Ovary (tissue), 9 donors: ENCODE measurements around the gene SLC39A11. TPM values are rescaled to one million over a fixed set of nuclear protein-coding genes. Genes with fewer than 3 reads are reported as not detected.

ENCODE experiments used
- DNase-seq, 5 donors: peaks; one replicate each; pipeline ENCODE4 v3.0.0-alpha.2; 2019 to 2020
- H3K27ac ChIP-seq, 2 donors: fragments of 200-600 bp; one replicate each; pipeline versions ENCODE4 v1.5.1 to v1.8.0; 2019 to 2022
- H3K27me3 ChIP-seq: fragments of 200-600 bp; one replicate; pipeline ENCODE4 v1.8.0; 2022
- H3K36me3 ChIP-seq: fragments of 200-600 bp; sonication (generic); one replicate; pipeline ENCODE4 v1.5.1; 2019
- H3K4me1 ChIP-seq: one replicate; pipeline ENCODE4 v1.8.1; 2013; ENCODE audit warnings: mild to moderate bottlenecking, moderate library complexity; ENCODE audit not compliant: insufficient read depth
- H3K4me3 ChIP-seq: fragments of 200-600 bp; sonication (generic); one replicate; pipeline ENCODE4 v1.5.1; 2017
- H3K9me3 ChIP-seq, 2 donors: fragments of 200-600 bp in 1 of 2; sonication (generic) in 1 of 2; one replicate each; pipeline versions ENCODE4 v1.5.1 to v1.8.1; 2013 to 2019; ENCODE audit warnings: mild to moderate bottlenecking in 1 of 2, moderate library complexity in 1 of 2
- EP300 ChIP-seq: sonication (generic); formaldehyde crosslinking; IDR thresholded peaks from one replicate; pipeline ENCODE4 v1.6.1; 2017; ENCODE audit warnings: antibody characterized with exemption
- POLR2A ChIP-seq: fragments of 450-650 bp; IDR thresholded peaks from one replicate; pipeline ENCODE4 v1.6.1; 2017; ENCODE audit warnings: antibody characterized with exemption, mild to moderate bottlenecking, moderate library complexity
- WGBS, 3 donors: extraction: QIAGEN DNeasy Blood & Tissue Kit in 1 of 3; methylation state at CpG; one replicate each; pipeline versions ENCODE4 v1.1.5 to v1.1.7; 2013 to 2017; 5-methylcytosine and 5-hydroxymethylcytosine counted together
- intact Hi-C, 4 donors: fragments of 100-400 bp; cut with DNase I; formaldehyde crosslinking; loops; one replicate each; pipeline versions ENCODE4 v1.11.0 to v1.15.1; 2022 to 2023
- polyA plus RNA-seq, 2 donors: library from polyadenylated mRNA; stranded (reverse); fragments of 200-250 nt in 1 of 2; fragments of 350-450 nt in 1 of 2; fragmentation: Illumina TruSeq in 1 of 2; extraction: RNeasy Lipid Tissue Mini Kit (QIAGEN cat#74804) in 1 of 2; gene quantifications; one replicate each; pipeline ENCODE4 v1.2.3, GENCODE V29; 2013 to 2014
- total RNA-seq, 7 donors: library from RNA; depleted of rRNA in 2 of 7; stranded (reverse); fragments of >200 nt in 2 of 7; fragmentation: NEBNext Ultra II Directional in 3 of 7; extraction: Animal tissue kit (Norgen Biotek cat#: 25700) in 3 of 7; gene quantifications; one replicate each; pipeline versions ENCODE4 v1.1.0 to v1.2.4, GENCODE V29; 2016 to 2023
- TF ChIP-seq, protein P1 (sequence below), 3 donors: fragments of 450-650 bp in 2 of 3; fragments of 200-600 bp in 1 of 3; IDR thresholded peaks; one replicate each; pipeline versions ENCODE4 v1.5.1 to v1.8.0; 2016 to 2022; ENCODE audit warnings: antibody characterized with exemption in 3 of 3, mild to moderate bottlenecking in 1 of 3
- donor health status: DM: no; HTN: no; CAD: no; lungs with moderate emphysema.
- donor health status: DM: no; HTN: no; CAD: no.
- donor health status: Bipolar disorder and iron deficiency.
- donor health status: DM: yes; HTN: yes; CAD: no.
- donor health status: DM: no; HTN: no; CAD: no.
- donor health status: DM: yes; HTN: yes; CAD: no.

Gene SLC39A11
- total and polyA plus RNA-seq, 9 donors = 4.0 to 21.2 (median 10.1) TPM

DNA sequence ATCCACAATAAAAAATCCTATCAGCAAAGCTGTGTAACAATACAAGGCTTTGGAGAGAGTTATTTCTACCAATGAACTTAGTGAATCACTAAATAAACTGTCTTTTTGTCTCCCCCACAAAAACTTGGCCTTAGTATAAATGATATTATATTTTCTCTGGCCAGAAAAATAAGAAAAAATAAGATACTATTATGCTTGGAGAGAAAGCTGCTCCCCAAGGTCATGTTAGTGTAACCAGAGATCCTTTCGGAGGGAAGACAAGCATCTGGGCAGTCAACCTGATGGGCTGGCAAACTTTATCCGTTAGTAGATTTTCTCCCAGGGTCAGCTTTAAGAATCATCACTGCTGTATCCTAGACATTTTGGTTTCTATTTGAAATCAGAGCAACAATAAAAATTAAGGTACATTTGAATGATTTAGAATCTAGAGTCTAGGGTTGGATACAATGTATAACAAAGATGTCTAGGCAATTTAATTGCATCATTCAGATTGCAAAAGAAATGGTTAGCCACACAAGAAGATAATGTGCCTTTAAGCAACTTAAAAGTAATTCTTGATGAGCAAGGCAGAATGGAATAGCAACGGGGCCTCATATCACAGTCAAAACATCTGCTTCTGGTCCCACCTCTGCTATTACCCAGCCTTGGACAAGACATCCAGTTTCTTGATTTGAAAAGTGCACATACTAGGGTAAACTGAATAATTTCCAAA, 280.4 kb downstream of the SLC39A11 start:
- Histone ChIP-seq H3K4me3 (no peak overlapping the region), H3K27ac (no peak overlapping the region), H3K27me3 (no peaks in the 10 kb centered on the region), H3K36me3 (no peaks in the 10 kb centered on the region), H3K4me1 (no peaks in the 10 kb centered on the region), H3K9me3 (peaks cover 0 to 4% of the 10 kb centered on the region in 2 donors)
- TF ChIP-seq EP300 (no peak), POLR2A (no peak)
- TF ChIP-seq, protein P1, sequence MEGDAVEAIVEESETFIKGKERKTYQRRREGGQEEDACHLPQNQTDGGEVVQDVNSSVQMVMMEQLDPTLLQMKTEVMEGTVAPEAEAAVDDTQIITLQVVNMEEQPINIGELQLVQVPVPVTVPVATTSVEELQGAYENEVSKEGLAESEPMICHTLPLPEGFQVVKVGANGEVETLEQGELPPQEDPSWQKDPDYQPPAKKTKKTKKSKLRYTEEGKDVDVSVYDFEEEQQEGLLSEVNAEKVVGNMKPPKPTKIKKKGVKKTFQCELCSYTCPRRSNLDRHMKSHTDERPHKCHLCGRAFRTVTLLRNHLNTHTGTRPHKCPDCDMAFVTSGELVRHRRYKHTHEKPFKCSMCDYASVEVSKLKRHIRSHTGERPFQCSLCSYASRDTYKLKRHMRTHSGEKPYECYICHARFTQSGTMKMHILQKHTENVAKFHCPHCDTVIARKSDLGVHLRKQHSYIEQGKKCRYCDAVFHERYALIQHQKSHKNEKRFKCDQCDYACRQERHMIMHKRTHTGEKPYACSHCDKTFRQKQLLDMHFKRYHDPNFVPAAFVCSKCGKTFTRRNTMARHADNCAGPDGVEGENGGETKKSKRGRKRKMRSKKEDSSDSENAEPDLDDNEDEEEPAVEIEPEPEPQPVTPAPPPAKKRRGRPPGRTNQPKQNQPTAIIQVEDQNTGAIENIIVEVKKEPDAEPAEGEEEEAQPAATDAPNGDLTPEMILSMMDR (IDR thresholded peaks at IDR 0.05) = no peak
- DNase-seq = no peak
- intact Hi-C loops = no loop called here
- WGBS, 3 donors = 21 to 38% (median 22%) methylated on average over 3 of the region's 3 CpGs

DNA sequence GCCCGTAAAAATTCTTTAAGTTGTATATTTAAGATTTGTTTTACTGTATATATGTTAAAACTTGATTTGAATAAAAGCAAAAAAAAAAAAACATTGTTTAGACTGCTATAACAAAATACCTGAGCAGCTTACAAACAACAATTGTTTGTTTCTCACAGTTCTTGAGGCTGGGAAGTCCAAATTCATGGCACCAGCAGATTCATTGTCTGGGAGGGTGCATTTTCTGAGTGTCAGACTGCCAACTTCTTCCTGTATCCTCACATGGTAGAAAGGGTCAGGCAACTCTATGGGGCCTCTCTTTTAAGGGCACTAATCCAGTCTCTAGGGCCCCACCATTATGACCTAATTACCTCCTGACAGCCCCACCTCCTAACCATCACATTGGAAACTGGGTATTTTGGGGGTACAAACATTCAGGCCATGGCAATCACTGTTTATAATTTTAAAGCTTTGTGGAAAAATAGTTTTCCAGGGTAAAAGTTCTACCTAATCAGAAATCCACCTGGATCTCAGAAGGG, 281.4 kb downstream of the SLC39A11 start:
- TF ChIP-seq, protein P1 (IDR thresholded peaks at IDR 0.05) = no peak
- TF ChIP-seq EP300 (no peak), POLR2A (no peak)
- Histone ChIP-seq H3K4me3 (no peak overlapping the region), H3K36me3 (no peaks in the 10 kb centered on the region), H3K27ac (no peak overlapping the region), H3K9me3 (peaks cover 0 to 4% of the 10 kb centered on the region in 2 donors), H3K4me1 (no peaks in the 10 kb centered on the region), H3K27me3 (no peaks in the 10 kb centered on the region)
- 96 to 100% (median 100%) methylated on average over 1 of the region's 1 CpG for WGBS, 3 donors
- intact Hi-C loops = no loop called here
- DNase-seq = no peak

DNA sequence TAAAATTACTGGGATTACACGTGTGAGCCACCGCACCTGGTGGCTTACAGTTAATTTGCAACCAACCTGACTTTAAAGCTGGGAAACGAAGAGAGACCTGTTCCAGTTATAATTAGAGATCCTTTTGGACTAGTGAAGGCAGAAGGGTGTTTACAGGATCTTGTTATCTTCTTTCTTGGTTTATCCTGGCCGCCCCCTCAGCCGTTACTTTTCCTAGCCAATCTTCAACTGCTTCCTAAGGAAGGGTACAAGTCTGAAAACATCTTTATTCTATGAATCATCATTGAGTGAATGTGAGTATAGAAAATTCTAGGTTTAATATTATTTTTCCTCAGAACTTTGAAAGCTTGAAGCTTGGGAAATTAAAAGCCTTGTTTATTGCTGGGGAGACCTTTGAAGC, 286.5 kb downstream of the SLC39A11 start:
- TF ChIP-seq EP300 (no peak), POLR2A (no peak)
- TF ChIP-seq, protein P1 (IDR thresholded peaks at IDR 0.05) = no peak
- no peak for DNase-seq
- Histone ChIP-seq H3K27ac (no peak overlapping the region), H3K27me3 (no peaks in the 10 kb centered on the region), H3K36me3 (no peaks in the 10 kb centered on the region), H3K4me3 (no peak overlapping the region), H3K9me3 (peaks cover 0 to 6% of the 10 kb centered on the region in 2 donors), H3K4me1 (no peaks in the 10 kb centered on the region)
- intact Hi-C loops = no loop called here
- WGBS, 3 donors = 36 to 50% (median 41%) methylated on average over 5 of the region's 5 CpGs

DNA sequence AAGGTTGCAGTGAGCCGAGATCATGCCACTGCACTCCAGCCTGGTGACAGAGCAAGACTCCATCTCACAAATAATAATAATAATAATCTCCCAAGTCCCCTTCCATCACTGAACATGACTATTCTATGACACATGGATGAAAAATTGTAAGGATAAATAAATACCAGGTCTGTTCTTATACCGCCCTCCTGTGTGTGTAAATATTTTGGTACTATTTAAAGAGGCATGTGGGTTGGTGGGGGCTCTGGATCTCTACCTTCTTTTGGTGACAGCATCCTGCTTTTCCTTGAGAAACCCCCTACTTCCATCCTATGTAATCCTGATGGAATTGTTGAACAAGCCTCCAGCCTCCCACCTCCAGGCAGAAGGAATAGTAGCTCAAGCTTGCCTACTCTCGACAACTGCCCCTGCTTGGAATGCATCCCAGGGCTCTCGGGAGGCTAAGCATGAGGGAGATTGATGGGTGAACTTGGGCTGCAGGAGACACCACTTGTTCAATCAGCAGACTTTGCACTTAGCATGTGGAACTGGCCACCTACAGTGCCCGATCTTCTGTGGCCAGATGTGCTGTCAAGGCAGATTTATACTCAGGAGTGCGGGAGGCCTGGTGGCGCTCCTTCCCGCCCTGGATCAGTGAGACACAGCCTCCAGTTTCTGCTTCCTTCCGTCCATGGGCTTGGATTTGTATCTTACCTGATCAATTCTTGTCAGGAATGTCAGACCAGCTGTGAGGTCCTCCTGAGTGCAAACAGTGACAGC, 287.4 kb downstream of the SLC39A11 start:
- no peaks in the 10 kb centered on the region for H3K36me3 ChIP-seq
- no peaks in the 10 kb centered on the region for H3K4me1 ChIP-seq
- no peak for DNase-seq
- H3K9me3 ChIP-seq = peaks cover 0 to 6% of the 10 kb centered on the region in 2 donors
- 59 to 67% (median 62%) methylated on average over 9 of the region's 9 CpGs for WGBS, 3 donors
- TF ChIP-seq POLR2A (no peak), EP300 (no peak)
- TF ChIP-seq, protein P1 (IDR thresholded peaks at IDR 0.05) = no peak
- intact Hi-C loops = no loop called here
- H3K27me3 ChIP-seq = no peaks in the 10 kb centered on the region
- no peak overlapping the region for H3K27ac ChIP-seq
- H3K4me3 ChIP-seq = no peak overlapping the region
